OCI-LY7 (cell line): Measurements from ENCODE around the gene PRPF18. TPM values are rescaled to one million over a fixed set of nuclear protein-coding genes. Genes with fewer than 3 reads are reported as not detected.

Source experiments
- BruUV-seq: library from RNA; stranded (reverse); fragments of 400-500 nt; replicated peaks from 2 replicates; lab custom pipeline; 2021; lab: Mats Ljungman, UMichigan
- CTCF ChIA-PET: fragments of 300-600 bp; sonication (Branson Sonifier 250); formaldehyde crosslinking; loops from one replicate; lab custom pipeline; 2022; ENCODE audit warnings: antibody characterized with exemption; ENCODE audit not compliant: unreplicated experiment; lab: Charles Lee
- POLR2A ChIA-PET: fragments of 300-600 bp; sonication (Branson Sonifier 250); formaldehyde crosslinking; loops from one replicate; lab custom pipeline; 2022; ENCODE audit warnings: antibody characterized with exemption; lab: Charles Lee
- DNase-seq: peaks from one replicate; pipeline ENCODE4 v3.0.0-alpha.2; 2015; ENCODE audit warnings: low spot score
- H2AFZ ChIP-seq: fragments of 200-600 bp; sonication (generic), shearing (Covaris generic); 2 replicates; pipeline ENCODE4 v1.6.1; 2014; ENCODE audit warnings: mild to moderate bottlenecking, antibody characterized with exemption, low read length, moderate library complexity
- H3K27ac ChIP-seq: fragments of 200-600 bp; sonication (generic); 2 replicates; pipeline ENCODE4 v1.5.1; 2014; ENCODE audit warnings: mixed run types, low read depth, mild to moderate bottlenecking, moderate library complexity, low read length, inconsistent platforms; ENCODE audit not compliant: poor library complexity, severe bottlenecking
- H3K36me3 ChIP-seq: fragments of 200-600 bp; sonication (generic); 2 replicates; pipeline ENCODE4 v1.6.1; 2014; ENCODE audit warnings: mild to moderate bottlenecking, antibody characterized with exemption, low read length, moderate library complexity, mixed read lengths; ENCODE audit not compliant: insufficient read depth
- H3K4me1 ChIP-seq: fragments of 200-600 bp; sonication (generic); 2 replicates; pipeline ENCODE4 v1.5.1; 2014; ENCODE audit warnings: mild to moderate bottlenecking, low read length; ENCODE audit not compliant: insufficient read depth, poor library complexity, severe bottlenecking
- H3K4me2 ChIP-seq: fragments of 200-600 bp; sonication (generic); 2 replicates; pipeline ENCODE4 v1.6.1; 2014; ENCODE audit warnings: mild to moderate bottlenecking, low read length
- H3K4me3 ChIP-seq: fragments of 200-600 bp; sonication (generic); 2 replicates; pipeline ENCODE4 v1.5.1; 2014; ENCODE audit warnings: mild to moderate bottlenecking, low read depth, low read length; ENCODE audit not compliant: poor library complexity, severe bottlenecking
- H3K79me2 ChIP-seq: fragments of 200-600 bp; sonication (generic); 2 replicates; pipeline ENCODE4 v1.6.1; 2016; ENCODE audit warnings: low read depth, mild to moderate bottlenecking, low read length, moderate library complexity, mixed read lengths; ENCODE audit not compliant: insufficient read depth
- H3K9me2 ChIP-seq: fragments of 200-600 bp; sonication (generic); 2 replicates; pipeline ENCODE4 v1.6.1; 2016; ENCODE audit warnings: mild to moderate bottlenecking, low read length, mixed read lengths; ENCODE audit not compliant: insufficient read depth
- H3K9me3 ChIP-seq: fragments of 200-600 bp; sonication (generic); 2 replicates; pipeline ENCODE4 v1.6.1; 2014; ENCODE audit warnings: mild to moderate bottlenecking, mixed run types, low read length, mixed read lengths
- H4K20me1 ChIP-seq: fragments of 200-600 bp; sonication (generic); 2 replicates; pipeline ENCODE4 v1.6.1; 2014; ENCODE audit warnings: mild to moderate bottlenecking, antibody characterized with exemption, low read length, moderate library complexity, mixed read lengths; ENCODE audit not compliant: insufficient read depth
- EZH2phosphoT487 ChIP-seq: fragments of 200-600 bp; sonication (generic); IDR thresholded peaks from 2 replicates; pipeline ENCODE4 v1.6.1; 2018; ENCODE audit warnings: low read depth, borderline replicate concordance, mild to moderate bottlenecking, mixed run types, antibody characterized with exemption, low read length, moderate library complexity, mixed read lengths
- intact Hi-C: fragments of 100-400 bp; cut with micrococcal nuclease; formaldehyde crosslinking; loops from one replicate; pipeline ENCODE4 v1.10.0; 2022; ENCODE audit not compliant: unreplicated experiment
- total RNA-seq, 2 experiments: library from RNA; depleted of rRNA in 1 of 2; stranded (reverse); fragments of >200 nt in 1 of 2; shearing (Covaris generic) in 1 of 2; gene quantifications; 2 replicates each; pipeline ENCODE4 v1.2.3, GENCODE V29; 2014 to 2022
- TF ChIP-seq, protein P1 (sequence below): fragments of 200-600 bp; sonication (generic); conservative IDR thresholded peaks from 2 replicates; pipeline ENCODE4 v1.5.1; 2014; ENCODE audit warnings: mild to moderate bottlenecking, antibody characterized with exemption, low read length, moderate library complexity, mixed read lengths

Gene PRPF18
- total RNA-seq, 2 experiments from 2014 or later, result 21.1 to 23.3 TPM

DNA sequence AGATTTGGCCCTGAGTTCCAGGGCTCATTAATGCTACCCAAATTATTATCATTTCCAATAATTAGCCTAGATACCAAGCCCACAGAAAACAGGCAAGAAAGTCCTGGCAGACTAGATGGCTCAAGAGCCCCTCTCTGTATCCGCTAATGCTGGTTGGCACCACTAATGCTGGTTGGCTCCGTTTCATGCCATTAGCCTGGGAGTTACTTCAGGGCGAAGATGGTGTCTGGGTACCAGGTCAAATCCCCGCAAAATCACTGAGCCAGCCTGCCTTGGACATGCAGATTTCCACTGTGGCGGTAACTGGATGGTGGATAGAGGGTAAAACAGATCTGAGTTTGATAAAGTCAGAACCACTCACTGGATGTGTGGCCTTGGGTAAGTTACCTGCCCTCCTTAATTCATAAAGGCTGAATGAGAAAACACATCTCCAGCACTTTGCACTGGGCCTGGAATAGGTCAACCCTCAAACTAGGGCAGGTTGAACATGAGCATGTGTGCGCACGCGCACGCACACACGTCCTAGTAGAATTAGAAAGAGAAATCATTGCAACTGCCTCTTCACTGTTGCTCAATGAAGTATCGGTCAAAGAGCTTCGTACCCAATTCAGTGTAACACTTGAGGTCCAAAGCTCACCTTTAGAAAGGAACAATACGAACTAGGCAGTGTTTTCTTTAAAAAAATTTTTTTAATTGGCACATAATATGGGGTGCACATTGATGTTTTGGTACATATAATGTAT is 91.5 kb downstream of the PRPF18 start:
- H4K20me1 ChIP-seq, result no peaks in the 10 kb centered on the region
- no peak overlapping the region for H3K4me3 ChIP-seq
- H3K4me2 ChIP-seq, result no peak overlapping the region
- no peak for TF ChIP-seq EZH2phosphoT487
- TF ChIP-seq, protein P1, sequence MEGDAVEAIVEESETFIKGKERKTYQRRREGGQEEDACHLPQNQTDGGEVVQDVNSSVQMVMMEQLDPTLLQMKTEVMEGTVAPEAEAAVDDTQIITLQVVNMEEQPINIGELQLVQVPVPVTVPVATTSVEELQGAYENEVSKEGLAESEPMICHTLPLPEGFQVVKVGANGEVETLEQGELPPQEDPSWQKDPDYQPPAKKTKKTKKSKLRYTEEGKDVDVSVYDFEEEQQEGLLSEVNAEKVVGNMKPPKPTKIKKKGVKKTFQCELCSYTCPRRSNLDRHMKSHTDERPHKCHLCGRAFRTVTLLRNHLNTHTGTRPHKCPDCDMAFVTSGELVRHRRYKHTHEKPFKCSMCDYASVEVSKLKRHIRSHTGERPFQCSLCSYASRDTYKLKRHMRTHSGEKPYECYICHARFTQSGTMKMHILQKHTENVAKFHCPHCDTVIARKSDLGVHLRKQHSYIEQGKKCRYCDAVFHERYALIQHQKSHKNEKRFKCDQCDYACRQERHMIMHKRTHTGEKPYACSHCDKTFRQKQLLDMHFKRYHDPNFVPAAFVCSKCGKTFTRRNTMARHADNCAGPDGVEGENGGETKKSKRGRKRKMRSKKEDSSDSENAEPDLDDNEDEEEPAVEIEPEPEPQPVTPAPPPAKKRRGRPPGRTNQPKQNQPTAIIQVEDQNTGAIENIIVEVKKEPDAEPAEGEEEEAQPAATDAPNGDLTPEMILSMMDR, result no peak
- no peak overlapping the region for H3K27ac ChIP-seq
- H2AFZ ChIP-seq, result no peak overlapping the region
- no peaks in the 10 kb centered on the region for H3K79me2 ChIP-seq
- intact Hi-C loops, result no loop called here
- no peaks in the 10 kb centered on the region for H3K4me1 ChIP-seq
- POLR2A ChIA-PET, result interaction anchor here (0.5 to 1.7 kb wide), 2 partner anchors 11 to 178 kb away, joined by 4 to 8 read pairs; no protein-coding TSS in a partner anchor
- H3K9me3 ChIP-seq, result no peaks in the 10 kb centered on the region
- BruUV-seq, result no TSS peak
- H3K36me3 ChIP-seq, result no peaks in the 10 kb centered on the region
- no peak for DNase-seq
- CTCF ChIA-PET, result no interaction called here
- H3K9me2 ChIP-seq, result no peaks in the 10 kb centered on the region

Other genes starting within 250 kb of the PRPF18 start
- 72.7 and 115 TPM in 2 replicates for gene SEPHS1, start 238.7 kb upstream of the PRPF18 start, total RNA-seq (2014; rRNA removed; shearing (Covaris generic))
- 113 and 127 TPM in 2 replicates for gene SEPHS1, start 238.7 kb upstream of the PRPF18 start, total RNA-seq (2022)
- gene BEND7, start 58.0 kb upstream of the PRPF18 start, total RNA-seq (2014; rRNA removed; shearing (Covaris generic)), result not detected in 2 replicates
- not detected in 2 replicates for gene BEND7, start 58.0 kb upstream of the PRPF18 start, total RNA-seq (2022)